ENCODE results near the gene PRDM16. TPM values are rescaled to one million over a fixed set of nuclear protein-coding genes. Genes with fewer than 3 reads are reported as not detected.

PRDM16 gene
- total RNA-seq, 1 donor, result 6.5 TPM

GRCh38 chr1:3365523-3366125, 296.6 kb downstream of the PRDM16 start:
- Histone ChIP-seq H3K4me1 (ENCODE audit: insufficient read depth, low read length) (peaks cover 38% of the 10 kb centered on the region), H4K20me1 (ENCODE audit: insufficient read depth, low read length) (no peaks in the 10 kb centered on the region), H3K79me2 (ENCODE audit: insufficient read depth, low read length) (no peaks in the 10 kb centered on the region), H3K27me3 (ENCODE audit: insufficient read depth, low read length) (no peaks in the 10 kb centered on the region), H3K36me3 (ENCODE audit: insufficient read depth, low read length) (no peaks in the 10 kb centered on the region), H3K9me3 (ENCODE audit: low read depth, low read length) (no peaks in the 10 kb centered on the region), H3K4me3 (ENCODE audit: insufficient read depth, low read length) (no peak overlapping the region), H3K27ac (ENCODE audit: low read depth, low read length) (peak overlapping the region; percentile 61), H2AFZ (ENCODE audit: low read length) (peak overlapping the region; percentile 77), H3K4me2 (ENCODE audit: insufficient read depth, low read length) (no peak overlapping the region)
- DNase-seq (ENCODE audit: insufficient read length, low spot score, missing footprints), result no peak
- no peak for TF ChIP-seq CTCF (IDR thresholded peaks at IDR 0.05; ENCODE audit: extremely low read depth, low read depth, low read length)

DNA sequence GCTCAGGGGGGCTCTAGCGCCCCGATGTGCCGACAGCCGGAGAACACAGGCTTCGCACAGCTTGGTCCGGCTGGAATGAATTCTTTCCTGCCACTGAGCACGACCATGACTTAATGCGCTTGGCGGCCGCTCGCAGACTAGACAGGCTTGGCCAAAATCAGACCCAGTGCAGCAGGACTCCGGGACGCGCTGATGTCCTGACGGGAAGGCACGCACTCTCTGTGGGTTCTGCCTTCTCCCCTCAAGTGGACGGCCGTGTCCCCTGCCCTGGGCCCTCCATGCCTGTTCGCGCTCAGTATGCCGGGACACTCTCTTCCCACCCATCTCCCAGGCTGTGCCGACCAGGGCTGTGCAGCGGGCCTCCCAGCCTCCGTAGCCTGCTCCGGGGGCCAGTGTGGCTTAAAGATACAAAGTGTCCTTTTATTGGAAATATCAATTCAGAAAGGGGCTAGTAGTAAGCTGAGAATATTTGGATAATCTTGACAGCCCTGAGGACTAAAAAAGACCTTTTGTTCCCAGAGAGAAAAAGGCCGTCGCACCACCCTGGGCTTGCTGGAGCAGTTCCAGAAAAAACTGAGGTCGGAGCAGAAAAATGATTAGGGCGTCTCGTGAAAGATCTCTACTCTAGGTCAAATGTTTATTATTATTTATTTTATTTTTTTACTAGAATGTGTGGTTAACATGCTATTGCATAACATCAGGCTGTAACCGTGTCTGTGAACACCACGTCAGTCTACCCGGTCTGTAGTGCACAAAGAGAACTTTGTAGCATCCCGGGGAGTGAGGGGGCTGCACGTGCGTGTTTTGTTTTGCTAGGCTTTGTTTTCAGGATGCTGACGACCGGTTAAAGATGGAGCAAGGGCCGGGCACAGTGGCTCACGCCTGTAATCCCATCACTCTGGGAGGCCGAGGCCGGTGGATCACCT, 297.4 kb downstream of the PRDM16 start:
- Histone ChIP-seq H3K79me2 (ENCODE audit: insufficient read depth, low read length) (no peaks in the 10 kb centered on the region), H3K4me1 (ENCODE audit: insufficient read depth, low read length) (peaks cover 39% of the 10 kb centered on the region), H3K4me2 (ENCODE audit: insufficient read depth, low read length) (peak overlapping the region; percentile 52), H3K36me3 (ENCODE audit: insufficient read depth, low read length) (no peaks in the 10 kb centered on the region), H3K9me3 (ENCODE audit: low read depth, low read length) (no peaks in the 10 kb centered on the region), H3K27me3 (ENCODE audit: insufficient read depth, low read length) (no peaks in the 10 kb centered on the region), H2AFZ (ENCODE audit: low read length) (peak overlapping the region; percentile 77), H3K4me3 (ENCODE audit: insufficient read depth, low read length) (no peak overlapping the region), H3K27ac (ENCODE audit: low read depth, low read length) (peak overlapping the region; percentile 61), H4K20me1 (ENCODE audit: insufficient read depth, low read length) (no peaks in the 10 kb centered on the region)
- no peak for DNase-seq (ENCODE audit: insufficient read length, low spot score, missing footprints)
- no peak for TF ChIP-seq CTCF (IDR thresholded peaks at IDR 0.05; ENCODE audit: extremely low read depth, low read depth, low read length)

DNA sequence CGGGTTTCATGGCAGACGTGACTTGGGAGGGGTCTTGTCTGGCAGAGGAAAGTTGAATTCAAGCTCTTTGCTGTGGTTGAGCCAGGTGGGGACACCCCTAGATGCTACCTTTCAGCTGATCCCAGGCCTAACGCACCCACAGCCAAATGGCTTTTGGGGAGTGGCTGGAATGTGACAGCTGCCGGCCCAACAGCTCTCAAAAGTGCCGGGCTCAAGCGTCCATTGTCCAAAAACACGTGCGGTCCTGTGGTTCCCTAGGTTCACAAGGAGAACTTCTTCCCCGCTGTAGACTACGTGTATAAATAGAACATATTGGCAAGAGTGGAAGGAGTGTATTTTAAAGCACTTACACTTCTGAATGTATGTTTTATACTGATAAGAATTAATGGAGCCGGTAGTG, 298.4 kb downstream of the PRDM16 start:
- Histone ChIP-seq H4K20me1 (ENCODE audit: insufficient read depth, low read length) (no peaks in the 10 kb centered on the region), H3K27ac (ENCODE audit: low read depth, low read length) (peak overlapping the region; percentile 36), H3K9me3 (ENCODE audit: low read depth, low read length) (no peaks in the 10 kb centered on the region), H3K36me3 (ENCODE audit: insufficient read depth, low read length) (no peaks in the 10 kb centered on the region), H2AFZ (ENCODE audit: low read length) (no peak overlapping the region), H3K27me3 (ENCODE audit: insufficient read depth, low read length) (no peaks in the 10 kb centered on the region), H3K4me2 (ENCODE audit: insufficient read depth, low read length) (no peak overlapping the region), H3K4me3 (ENCODE audit: insufficient read depth, low read length) (no peak overlapping the region), H3K4me1 (ENCODE audit: insufficient read depth, low read length) (peaks cover 49% of the 10 kb centered on the region), H3K79me2 (ENCODE audit: insufficient read depth, low read length) (no peaks in the 10 kb centered on the region)
- DNase-seq (ENCODE audit: insufficient read length, low spot score, missing footprints), result no peak
- TF ChIP-seq CTCF (IDR thresholded peaks at IDR 0.05; ENCODE audit: extremely low read depth, low read depth, low read length), result no peak

- no peaks in the 10 kb centered on the region for H3K9me3 ChIP-seq (ENCODE audit: low read depth, low read length)
- H3K27ac ChIP-seq (ENCODE audit: low read depth, low read length), result peak overlapping the region; percentile 95
- H3K36me3 ChIP-seq (ENCODE audit: insufficient read depth, low read length), result no peaks in the 10 kb centered on the region
- no peaks in the 10 kb centered on the region for H3K27me3 ChIP-seq (ENCODE audit: insufficient read depth, low read length)
- H2AFZ ChIP-seq (ENCODE audit: low read length), result peak overlapping the region; percentile 48
- no peak for TF ChIP-seq CTCF (IDR thresholded peaks at IDR 0.05; ENCODE audit: extremely low read depth, low read depth, low read length)
- no peak overlapping the region for H3K4me2 ChIP-seq (ENCODE audit: insufficient read depth, low read length)
- no peaks in the 10 kb centered on the region for H3K79me2 ChIP-seq (ENCODE audit: insufficient read depth, low read length)
- peaks cover 56% of the 10 kb centered on the region for H3K4me1 ChIP-seq (ENCODE audit: insufficient read depth, low read length)
- no peak overlapping the region for H3K4me3 ChIP-seq (ENCODE audit: insufficient read depth, low read length)
- DNase-seq (ENCODE audit: insufficient read length, low spot score, missing footprints), result no peak
- H4K20me1 ChIP-seq (ENCODE audit: insufficient read depth, low read length), result no peaks in the 10 kb centered on the region
These were observed 299.1 kb downstream of the PRDM16 start for GRCh38 chr1:3368059-3368458.

All from osteoblast (primary cell).